SK-N-MC (cell line): ENCODE data around the gene TTC8.
"Not testable (repeated sequence)": the region's sequence is repeated elsewhere in the genome, so short reads cannot be mapped to it uniquely, and the experiment has no call there.

Source experiments
- DNase-seq: peaks from one replicate; pipeline ENCODE4 v3.0.0-alpha.2; 2011; ENCODE audit warnings: low read depth, low spot score
- H3K27ac ChIP-seq: fragments of 200-600 bp; sonication (generic); 2 replicates; pipeline ENCODE4 v1.5.1; 2016; ENCODE audit warnings: mixed run types
- H3K36me3 ChIP-seq: fragments of 200-600 bp; sonication (generic); 2 replicates; pipeline ENCODE4 v1.6.1; 2017; ENCODE audit warnings: antibody characterized with exemption, low read length, mixed read lengths; ENCODE audit not compliant: insufficient read depth
- H3K4me3 ChIP-seq: fragments of 200-600 bp; sonication (generic); 2 replicates; pipeline ENCODE4 v1.5.1; 2016
- H3K9ac ChIP-seq: fragments of 200-600 bp; sonication (generic); 2 replicates; pipeline ENCODE4 v1.8.0; 2017; ENCODE audit warnings: mixed run types, mixed read lengths; ENCODE audit not compliant: insufficient read length
- H3K9me3 ChIP-seq: fragments of 200-600 bp; sonication (generic); 2 replicates; pipeline ENCODE4 v1.6.1; 2017; ENCODE audit warnings: low read depth, mild to moderate bottlenecking, antibody characterized with exemption, low read length, moderate library complexity, mixed read lengths
- EZH2 ChIP-seq: fragments of 200-600 bp; sonication (generic); IDR thresholded peaks from one replicate; pipeline ENCODE4 v1.6.1; 2017; ENCODE audit warnings: antibody characterized with exemption
- FOXP2 ChIP-seq: optimal IDR thresholded peaks from 2 replicates; pipeline ENCODE3; 2011; ENCODE audit warnings: mild to moderate bottlenecking, moderate library complexity; ENCODE audit not compliant: insufficient read depth; ENCODE audit errors: extremely low read length, control extremely low read depth
- POLR2AphosphoS5 ChIP-seq: IDR thresholded peaks from 2 replicates; pipeline ENCODE4 v1.6.1; 2012; ENCODE audit warnings: mild to moderate bottlenecking, low read depth, low read length, borderline replicate concordance

Gene TTC8

GRCh38 chr14:88849716-88850115 is 25.3 kb downstream of the TTC8 start:
- TF ChIP-seq POLR2AphosphoS5 (no peak), FOXP2 (no peak), EZH2 (no peak)
- Histone ChIP-seq H3K9ac (no peak overlapping the region), H3K9me3 (no peaks in the 10 kb centered on the region), H3K4me3 (no peak overlapping the region), H3K36me3 (no peaks in the 10 kb centered on the region), H3K27ac (no peak overlapping the region)
- DNase-seq = no peak

- no peaks in the 10 kb centered on the region for H3K36me3 ChIP-seq
- no peak for DNase-seq
- H3K27ac ChIP-seq = no peak overlapping the region
- no peak overlapping the region for H3K9ac ChIP-seq
- peak overlapping the region; percentile 7 for H3K4me3 ChIP-seq
- H3K9me3 ChIP-seq = no peaks in the 10 kb centered on the region
- no peak for TF ChIP-seq EZH2
Observed at GRCh38 chr14:88851587-88851986, 27.1 kb downstream of the TTC8 start.

- Histone ChIP-seq H3K36me3 (no peaks in the 10 kb centered on the region), H3K9ac (no peak overlapping the region), H3K4me3 (no peak overlapping the region), H3K27ac (no peak overlapping the region), H3K9me3 (no peaks in the 10 kb centered on the region)
- no peak for TF ChIP-seq FOXP2
- TF ChIP-seq POLR2AphosphoS5 = no peak
- TF ChIP-seq EZH2 = no peak
- DNase-seq = no peak
Observed at GRCh38 chr14:88852632-88853031, 28.2 kb downstream of the TTC8 start.

- Histone ChIP-seq H3K9me3 (no peaks in the 10 kb centered on the region), H3K9ac (no peak overlapping the region), H3K4me3 (no peak overlapping the region), H3K36me3 (no peaks in the 10 kb centered on the region), H3K27ac (no peak overlapping the region)
- TF ChIP-seq EZH2 (no peak), POLR2AphosphoS5 (no peak), FOXP2 (no peak)
- no peak for DNase-seq
Observed at GRCh38 chr14:88853129-88853528, 28.7 kb downstream of the TTC8 start.

- H3K27ac ChIP-seq = no peak overlapping the region
- H3K9me3 ChIP-seq = no peaks in the 10 kb centered on the region
- no peak overlapping the region for H3K4me3 ChIP-seq
- no peak for TF ChIP-seq EZH2
- no peak for TF ChIP-seq POLR2AphosphoS5
- TF ChIP-seq FOXP2 = no peak
- peaks cover 4% of the 10 kb centered on the region; the same call in 1 of the 2 replicates for H3K36me3 ChIP-seq
- H3K9ac ChIP-seq = no peak overlapping the region
- DNase-seq = no peak
Observed at GRCh38 chr14:88856786-88857366, 32.4 kb downstream of the TTC8 start.

- not testable (repeated sequence) for H3K27ac ChIP-seq, H3K36me3 ChIP-seq, H3K9ac ChIP-seq, H3K9me3 ChIP-seq, DNase-seq, H3K4me3 ChIP-seq
Observed at GRCh38 chr14:88857861-88858260, 33.4 kb downstream of the TTC8 start.

- DNase-seq, H3K36me3 ChIP-seq, H3K9me3 ChIP-seq, H3K4me3 ChIP-seq, H3K9ac ChIP-seq, H3K27ac ChIP-seq: not testable (repeated sequence)
Observed at GRCh38 chr14:88859118-88859517, 34.7 kb downstream of the TTC8 start.

GRCh38 chr14:88863167-88863566 is 38.7 kb downstream of the TTC8 start:
- no peak overlapping the region for H3K9ac ChIP-seq
- no peak for TF ChIP-seq FOXP2
- TF ChIP-seq EZH2 = no peak
- no peak for TF ChIP-seq POLR2AphosphoS5

GRCh38 chr14:88864198-88864597 is 39.7 kb downstream of the TTC8 start:
- Histone ChIP-seq H3K36me3 (no peaks in the 10 kb centered on the region), H3K9me3 (no peaks in the 10 kb centered on the region), H3K27ac (no peak overlapping the region), H3K4me3 (no peak overlapping the region), H3K9ac (no peak overlapping the region)
- no peak for DNase-seq
- TF ChIP-seq FOXP2 = no peak
- no peak for TF ChIP-seq POLR2AphosphoS5
- TF ChIP-seq EZH2 = no peak

More at GRCh38 chr14:88863167-88863566, 38.7 kb downstream of the TTC8 start:
- Histone ChIP-seq H3K9me3 (no peaks in the 10 kb centered on the region), H3K4me3 (no peak overlapping the region), H3K36me3 (peaks cover 4% of the 10 kb centered on the region; the same call in 1 of the 2 replicates), H3K27ac (no peak overlapping the region)
- DNase-seq = no peak
